SK-N-MC (cell line): Measurements from ENCODE around the gene HADHA.

Experiments used
- EZH2 ChIP-seq: fragments of 200-600 bp; sonication (generic); IDR thresholded peaks from one replicate; pipeline ENCODE4 v1.6.1; 2017; ENCODE audit warnings: antibody characterized with exemption
- POLR2AphosphoS5 ChIP-seq: IDR thresholded peaks from 2 replicates; pipeline ENCODE4 v1.6.1; 2012; ENCODE audit warnings: mild to moderate bottlenecking, low read depth, low read length, borderline replicate concordance

- no peak for TF ChIP-seq POLR2AphosphoS5
- no peak for TF ChIP-seq EZH2
These were observed 28.6 kb downstream of the HADHA start for GRCh38 chr2:26215833-26216232.
